Endodermal cell (in vitro differentiated cells): ENCODE results near the gene CDH4. TPM values are rescaled to one million over a fixed set of nuclear protein-coding genes. Genes with fewer than 3 reads are reported as not detected.

Experiments used
- DNase-seq: peaks from one replicate; pipeline ENCODE4 v3.0.0-alpha.2; 2017
- H3K27ac ChIP-seq: 2 replicates; pipeline ENCODE4 v1.5.1; 2013; ENCODE audit warnings: mild to moderate bottlenecking, low read depth, low read length, moderate library complexity
- H3K27me3 ChIP-seq: 2 replicates; pipeline ENCODE4 v1.6.1; 2013; ENCODE audit warnings: mild to moderate bottlenecking, low read length, moderate library complexity; ENCODE audit not compliant: insufficient read depth, control insufficient read depth, poor library complexity, severe bottlenecking
- H3K36me3 ChIP-seq: 2 replicates; pipeline ENCODE4 v1.7.0; 2013; ENCODE audit warnings: mild to moderate bottlenecking, low read length, moderate library complexity; ENCODE audit not compliant: control insufficient read depth, insufficient read depth
- H3K4me1 ChIP-seq: one replicate; pipeline ENCODE4 v1.7.0; 2013; ENCODE audit warnings: low read length; ENCODE audit not compliant: control insufficient read depth, insufficient read depth
- H3K4me3 ChIP-seq: 2 replicates; pipeline ENCODE4 v1.5.1; 2013; ENCODE audit warnings: mild to moderate bottlenecking, low read length, moderate library complexity
- H3K9ac ChIP-seq: 2 replicates; pipeline ENCODE4 v1.6.1; 2013; ENCODE audit warnings: mild to moderate bottlenecking, low read length, moderate library complexity; ENCODE audit not compliant: poor library complexity, severe bottlenecking; ENCODE audit errors: extremely low read depth
- H3K9me3 ChIP-seq: 2 replicates; pipeline ENCODE4 v1.6.1; 2013; ENCODE audit warnings: mild to moderate bottlenecking, low read length, moderate library complexity; ENCODE audit not compliant: control insufficient read depth
- H3K27ac Mint-ChIP-seq: 2 replicates; pipeline ENCODE4 v1.8.0; 2020; ENCODE audit warnings: mixed read lengths
- H3K27me3 Mint-ChIP-seq: 2 replicates; pipeline ENCODE4 v1.8.0; 2021; ENCODE audit warnings: mild to moderate bottlenecking, mixed read lengths; ENCODE audit not compliant: insufficient read depth
- H3K36me3 Mint-ChIP-seq: 2 replicates; pipeline ENCODE4 v1.8.0; 2020; ENCODE audit warnings: low read depth, mixed read lengths
- H3K4me1 Mint-ChIP-seq: 2 replicates; pipeline ENCODE4 v1.8.0; 2020; ENCODE audit warnings: mixed read lengths
- H3K4me3 Mint-ChIP-seq: 2 replicates; pipeline ENCODE4 v1.8.0; 2020; ENCODE audit warnings: mild to moderate bottlenecking, moderate library complexity, mixed read lengths
- H3K9me3 Mint-ChIP-seq: 2 replicates; pipeline ENCODE4 v1.8.0; 2020; ENCODE audit warnings: mild to moderate bottlenecking, mixed read lengths
- CTCF ChIP-seq: fragments of 200-600 bp; sonication (generic); conservative IDR thresholded peaks from 2 replicates; pipeline ENCODE4 v1.5.0; 2021; ENCODE audit warnings: antibody characterized with exemption, mild to moderate bottlenecking
- WGBS, 2 experiments: methylation state at CpG; one replicate each; pipeline versions ENCODE4 v1.1.5 to v1.1.7; 2013; ENCODE audit warnings: missing lambda C conversion rate in 2 of 2, mixed read lengths in 1 of 2; ENCODE audit not compliant: insufficient coverage in 1 of 2, insufficient read length in 1 of 2; 5-methylcytosine and 5-hydroxymethylcytosine counted together
- total RNA-seq, 2 donors: library from RNA; stranded (reverse); fragmentation: NEBNext Ultra II Directional in 1 of 2; extraction: Animal tissue kit (Norgen Biotek cat#: 25700) in 1 of 2; gene quantifications; 2 replicates in 1 of 2; 3 replicates in 1 of 2; pipeline ENCODE4 v1.2.1, GENCODE V29; 2021

Gene CDH4
- total RNA-seq, 2 donors from 2014 or later = 1.8 to 5.8 TPM

GRCh38 chr20:61262514-61262913 is 10.5 kb downstream of the CDH4 start:
- peaks cover 6% of the 10 kb centered on the region for H3K9me3 ChIP-seq
- H3K4me1 ChIP-seq = peaks cover 3% of the 10 kb centered on the region
- H3K27ac ChIP-seq = no peak overlapping the region
- H3K27me3 Mint-ChIP-seq = peaks cover 69% of the 10 kb centered on the region
- TF ChIP-seq CTCF = no peak
- no peaks in the 10 kb centered on the region for H3K36me3 ChIP-seq
- peaks cover 62% of the 10 kb centered on the region for H3K27me3 ChIP-seq
- H3K4me3 ChIP-seq = no peak overlapping the region
- peaks cover 13% of the 10 kb centered on the region for H3K36me3 Mint-ChIP-seq
- H3K9ac ChIP-seq = no peak overlapping the region
- H3K4me3 Mint-ChIP-seq = no peak overlapping the region
- H3K4me1 Mint-ChIP-seq = peaks cover 13% of the 10 kb centered on the region
- H3K27ac Mint-ChIP-seq = no peak overlapping the region
- H3K9me3 Mint-ChIP-seq = peaks cover 2% of the 10 kb centered on the region
- no peak for DNase-seq

- peak; percentile 95 for TF ChIP-seq CTCF
- Histone ChIP-seq H3K9ac (no peak overlapping the region), H3K9me3 (peaks cover 6% of the 10 kb centered on the region), H3K4me1 (peaks cover 3% of the 10 kb centered on the region), H3K27ac (no peak overlapping the region), H3K4me3 (no peak overlapping the region), H3K27me3 (peaks cover 69% of the 10 kb centered on the region), H3K36me3 (no peaks in the 10 kb centered on the region)
- Mint-ChIP-seq H3K27ac (no peak overlapping the region), H3K4me3 (no peak overlapping the region), H3K4me1 (peaks cover 13% of the 10 kb centered on the region), H3K36me3 (peaks cover 10% of the 10 kb centered on the region), H3K9me3 (peaks cover 2% of the 10 kb centered on the region), H3K27me3 (peaks cover 76% of the 10 kb centered on the region)
- DNase-seq = peak; percentile 90
- 56 to 83% methylated on average over 7 to 10 of the region's 10 CpGs for WGBS, 2 experiments
Measured at GRCh38 chr20:61263084-61263695, 11.1 kb downstream of the CDH4 start.

- TF ChIP-seq CTCF = no peak
- Histone ChIP-seq H3K27ac (no peak overlapping the region), H3K9me3 (peaks cover 6% of the 10 kb centered on the region), H3K4me3 (no peak overlapping the region), H3K27me3 (peaks cover 76% of the 10 kb centered on the region), H3K9ac (no peak overlapping the region), H3K36me3 (no peaks in the 10 kb centered on the region), H3K4me1 (peaks cover 3% of the 10 kb centered on the region)
- Mint-ChIP-seq H3K9me3 (peaks cover 2% of the 10 kb centered on the region), H3K4me1 (peaks cover 13% of the 10 kb centered on the region), H3K36me3 (peaks cover 3% of the 10 kb centered on the region), H3K27me3 (peaks cover 79% of the 10 kb centered on the region), H3K4me3 (no peak overlapping the region), H3K27ac (no peak overlapping the region)
- no peak for DNase-seq
- WGBS, 2 experiments = 87 to 89% methylated on average over 8 to 9 of the region's 9 CpGs
Measured at GRCh38 chr20:61263938-61264337, 11.9 kb downstream of the CDH4 start.
